ENCODE measurements around the gene CNGB1. TPM values are rescaled to one million over a fixed set of nuclear protein-coding genes. Genes with fewer than 3 reads are reported as not detected.

The CNGB1 gene
- total RNA-seq, 1 donor from 2014 or later, result 0.91 TPM

DNA sequence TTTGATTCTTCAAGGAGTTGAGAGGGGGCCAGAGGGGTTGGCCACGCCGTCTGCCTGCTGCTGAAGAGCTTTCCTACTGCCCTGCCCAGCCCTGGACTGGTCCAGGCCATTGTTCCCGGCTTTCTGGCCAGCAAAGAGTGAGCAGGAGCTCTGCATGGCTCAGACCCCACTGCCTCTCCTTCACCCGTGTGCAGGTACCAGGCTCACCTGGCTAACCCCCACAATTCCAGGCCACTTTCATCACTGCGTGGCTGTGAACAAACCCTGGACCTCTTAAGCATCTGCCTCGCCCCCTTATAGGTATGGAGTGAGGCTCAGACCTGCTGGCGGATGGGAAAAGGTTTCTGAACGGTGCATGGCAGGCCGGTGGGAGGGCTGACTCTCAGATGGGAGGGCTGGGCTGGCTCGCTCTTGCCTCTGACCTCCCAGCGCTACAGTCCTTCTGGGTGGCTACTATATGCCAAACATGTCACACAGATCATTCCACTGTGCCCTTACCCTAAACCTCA, 20.7 kb upstream of the CNGB1 start:
- Mint-ChIP-seq H3K27ac (ENCODE audit: unreplicated experiment) (no peak overlapping the region), H3K4me3 (ENCODE audit: unreplicated experiment) (no peak overlapping the region), H3K27me3 (ENCODE audit: unreplicated experiment) (no peaks in the 10 kb centered on the region), H3K9me3 (ENCODE audit: unreplicated experiment) (peaks cover 6% of the 10 kb centered on the region), H3K4me1 (ENCODE audit: low read depth, unreplicated experiment) (peaks cover 3% of the 10 kb centered on the region), H3K36me3 (ENCODE audit: unreplicated experiment) (peaks cover 4% of the 10 kb centered on the region)
- TF ChIP-seq, protein P1, sequence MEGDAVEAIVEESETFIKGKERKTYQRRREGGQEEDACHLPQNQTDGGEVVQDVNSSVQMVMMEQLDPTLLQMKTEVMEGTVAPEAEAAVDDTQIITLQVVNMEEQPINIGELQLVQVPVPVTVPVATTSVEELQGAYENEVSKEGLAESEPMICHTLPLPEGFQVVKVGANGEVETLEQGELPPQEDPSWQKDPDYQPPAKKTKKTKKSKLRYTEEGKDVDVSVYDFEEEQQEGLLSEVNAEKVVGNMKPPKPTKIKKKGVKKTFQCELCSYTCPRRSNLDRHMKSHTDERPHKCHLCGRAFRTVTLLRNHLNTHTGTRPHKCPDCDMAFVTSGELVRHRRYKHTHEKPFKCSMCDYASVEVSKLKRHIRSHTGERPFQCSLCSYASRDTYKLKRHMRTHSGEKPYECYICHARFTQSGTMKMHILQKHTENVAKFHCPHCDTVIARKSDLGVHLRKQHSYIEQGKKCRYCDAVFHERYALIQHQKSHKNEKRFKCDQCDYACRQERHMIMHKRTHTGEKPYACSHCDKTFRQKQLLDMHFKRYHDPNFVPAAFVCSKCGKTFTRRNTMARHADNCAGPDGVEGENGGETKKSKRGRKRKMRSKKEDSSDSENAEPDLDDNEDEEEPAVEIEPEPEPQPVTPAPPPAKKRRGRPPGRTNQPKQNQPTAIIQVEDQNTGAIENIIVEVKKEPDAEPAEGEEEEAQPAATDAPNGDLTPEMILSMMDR (IDR thresholded peaks at IDR 0.05; ENCODE audit: partially characterized antibody, unreplicated experiment), result no peak
- DNase-seq, result peak; percentile 10

DNA sequence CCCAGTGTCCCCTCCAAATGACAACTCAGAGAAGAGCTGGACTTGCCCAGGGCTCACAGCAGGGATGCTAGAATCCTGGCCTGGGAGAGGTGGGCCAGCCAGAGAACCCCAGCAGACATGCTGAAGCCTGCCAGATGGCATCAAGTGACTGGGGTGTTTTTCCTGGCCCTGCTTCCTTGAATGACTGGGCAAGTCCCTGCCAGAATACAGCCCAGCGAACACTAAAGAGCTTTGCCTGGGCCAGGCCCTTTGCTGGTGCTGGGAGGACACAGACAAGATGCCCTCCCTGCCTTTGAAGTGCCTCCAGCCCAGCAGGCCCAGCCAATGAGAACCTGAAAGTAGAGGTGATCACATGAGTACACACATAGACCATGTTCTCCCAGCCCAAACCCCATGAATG, 18.0 kb upstream of the CNGB1 start:
- Mint-ChIP-seq H3K27ac (ENCODE audit: unreplicated experiment) (no peak overlapping the region), H3K27me3 (ENCODE audit: unreplicated experiment) (peaks cover 5% of the 10 kb centered on the region), H3K4me1 (ENCODE audit: low read depth, unreplicated experiment) (peaks cover 3% of the 10 kb centered on the region), H3K9me3 (ENCODE audit: unreplicated experiment) (peaks cover 3% of the 10 kb centered on the region), H3K4me3 (ENCODE audit: unreplicated experiment) (no peak overlapping the region), H3K36me3 (ENCODE audit: unreplicated experiment) (peaks cover 4% of the 10 kb centered on the region)
- DNase-seq, result peak; percentile 8
- TF ChIP-seq, protein P1 (IDR thresholded peaks at IDR 0.05; ENCODE audit: partially characterized antibody, unreplicated experiment), result no peak

DNA sequence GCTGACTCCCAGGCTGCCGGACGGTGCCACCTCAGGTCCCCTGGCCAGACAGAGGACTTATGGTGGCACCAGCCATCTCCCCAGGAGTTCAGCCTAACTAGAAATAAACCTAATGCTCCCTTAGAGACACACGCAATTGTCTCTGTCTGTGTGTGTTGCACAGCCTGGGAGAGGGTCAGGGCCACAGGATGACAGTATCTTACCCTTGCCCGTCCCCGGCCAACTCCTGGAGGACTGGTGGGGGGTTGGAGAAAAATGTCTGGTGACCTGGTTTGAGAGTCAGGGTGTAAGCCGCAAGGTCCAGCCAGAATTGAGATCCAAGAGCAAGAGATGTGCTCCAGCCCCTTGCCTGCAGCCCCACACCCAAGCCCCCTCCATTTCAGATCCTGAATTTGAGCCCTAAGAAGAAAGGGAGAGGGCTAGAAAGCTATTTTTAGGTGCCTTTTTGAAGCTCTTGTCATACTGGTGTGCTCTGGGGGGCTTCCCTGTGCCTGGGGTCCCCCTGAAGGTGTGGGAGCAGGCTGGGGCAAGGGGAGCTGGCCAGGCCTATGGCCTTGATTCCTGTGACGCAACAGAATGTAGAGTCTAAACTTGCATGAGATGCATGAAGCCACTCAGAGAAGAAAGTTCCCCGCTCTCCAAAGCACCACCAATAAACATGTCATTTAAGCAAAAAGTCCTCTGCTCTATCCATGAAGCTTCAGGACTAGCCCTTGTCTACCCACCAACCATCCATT, 16.7 kb upstream of the CNGB1 start:
- H3K36me3 Mint-ChIP-seq (ENCODE audit: unreplicated experiment), result peaks cover 4% of the 10 kb centered on the region
- H3K4me1 Mint-ChIP-seq (ENCODE audit: low read depth, unreplicated experiment), result peaks cover 3% of the 10 kb centered on the region
- no peak overlapping the region for H3K27ac Mint-ChIP-seq (ENCODE audit: unreplicated experiment)
- no peak overlapping the region for H3K4me3 Mint-ChIP-seq (ENCODE audit: unreplicated experiment)
- peaks cover 3% of the 10 kb centered on the region for H3K9me3 Mint-ChIP-seq (ENCODE audit: unreplicated experiment)
- DNase-seq, result peak; percentile 5
- TF ChIP-seq, protein P1 (IDR thresholded peaks at IDR 0.05; ENCODE audit: partially characterized antibody, unreplicated experiment), result no peak
- H3K27me3 Mint-ChIP-seq (ENCODE audit: unreplicated experiment), result peaks cover 5% of the 10 kb centered on the region

DNA sequence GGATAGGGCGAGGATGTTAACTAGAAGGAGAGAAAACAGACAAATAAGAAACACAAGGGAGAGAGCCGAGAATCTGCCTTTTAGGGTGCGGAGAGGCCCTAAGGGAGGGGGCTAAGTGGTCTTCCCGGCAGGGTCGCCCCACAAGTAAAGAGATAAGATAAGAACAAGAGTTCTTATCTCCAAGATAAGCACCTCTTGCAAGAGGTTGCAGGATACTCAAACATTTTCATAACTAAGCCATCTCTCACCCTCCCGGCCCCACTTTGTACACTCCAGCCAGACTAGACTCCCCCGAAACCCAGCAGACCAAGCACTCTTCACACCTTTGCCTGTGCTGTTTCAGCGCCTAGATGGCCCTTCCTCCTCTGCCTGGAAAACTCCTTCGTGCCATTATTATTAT, 15.3 kb upstream of the CNGB1 start:
- TF ChIP-seq, protein P1 (IDR thresholded peaks at IDR 0.05; ENCODE audit: partially characterized antibody, unreplicated experiment), result no peak
- Mint-ChIP-seq H3K27me3 (ENCODE audit: unreplicated experiment) (peaks cover 5% of the 10 kb centered on the region), H3K4me3 (ENCODE audit: unreplicated experiment) (peak overlapping the region; percentile 92), H3K9me3 (ENCODE audit: unreplicated experiment) (peaks cover 3% of the 10 kb centered on the region), H3K27ac (ENCODE audit: unreplicated experiment) (no peak overlapping the region), H3K4me1 (ENCODE audit: low read depth, unreplicated experiment) (peaks cover 2% of the 10 kb centered on the region), H3K36me3 (ENCODE audit: unreplicated experiment) (peaks cover 4% of the 10 kb centered on the region)
- no peak for DNase-seq

Measured in glutamatergic neuron (in vitro differentiated cells).